HCT116 (cell line): ENCODE results near the gene CA10.

Source experiments
- EZH2 ChIP-seq: fragments of 200-600 bp; sonication (generic); IDR thresholded peaks from 2 replicates; pipeline ENCODE4 v1.6.1; 2017; ENCODE audit warnings: antibody characterized with exemption, mixed run types
- FOSL1 ChIP-seq: IDR thresholded peaks from 2 replicates; pipeline ENCODE4 v1.6.1; 2012; ENCODE audit warnings: low read depth
- POLR2A ChIP-seq: IDR thresholded peaks from 2 replicates; pipeline ENCODE4 v1.7.0; 2011; ENCODE audit warnings: borderline replicate concordance; ENCODE audit not compliant: insufficient read depth, insufficient read length; ENCODE audit errors: extremely low read depth
- POLR2AphosphoS5 ChIP-seq: IDR thresholded peaks from 2 replicates; pipeline ENCODE4 v1.6.1; 2011; ENCODE audit warnings: mild to moderate bottlenecking, low read depth, low read length, moderate library complexity
- SP1 ChIP-seq: IDR thresholded peaks from 2 replicates; pipeline ENCODE4 v1.6.1; 2012; ENCODE audit warnings: low read depth
- TCF7L2 ChIP-seq: IDR thresholded peaks from 2 replicates; pipeline ENCODE4 v1.7.0; 2011; ENCODE audit warnings: borderline replicate concordance, inconsistent platforms; ENCODE audit not compliant: insufficient read depth, insufficient read length; ENCODE audit errors: extremely low read depth
- YY1 ChIP-seq: IDR thresholded peaks from 2 replicates; pipeline ENCODE4 v1.6.1; 2011; ENCODE audit warnings: low read length, low read depth, moderate library complexity, mild to moderate bottlenecking; ENCODE audit not compliant: insufficient replicate concordance; ENCODE audit errors: extremely low read depth
- TF ChIP-seq, protein P1 (sequence below), 3 experiments: fragments of 200-600 bp in 1 of 3; sonication (generic) in 1 of 3; IDR thresholded peaks in 2 of 3; conservative IDR thresholded peaks in 1 of 3; 2 replicates each; pipeline ENCODE4 v1.5.1; 2012 to 2017; ENCODE audit warnings: low read depth in 2 of 3, low read length in 2 of 3, antibody characterized with exemption in 1 of 3, borderline replicate concordance in 1 of 3, control low read depth in 1 of 3, mild to moderate bottlenecking in 1 of 3, mixed read lengths in 1 of 3, mixed run types in 1 of 3, moderate library complexity in 1 of 3; ENCODE audit not compliant: insufficient read depth in 1 of 3

DNA sequence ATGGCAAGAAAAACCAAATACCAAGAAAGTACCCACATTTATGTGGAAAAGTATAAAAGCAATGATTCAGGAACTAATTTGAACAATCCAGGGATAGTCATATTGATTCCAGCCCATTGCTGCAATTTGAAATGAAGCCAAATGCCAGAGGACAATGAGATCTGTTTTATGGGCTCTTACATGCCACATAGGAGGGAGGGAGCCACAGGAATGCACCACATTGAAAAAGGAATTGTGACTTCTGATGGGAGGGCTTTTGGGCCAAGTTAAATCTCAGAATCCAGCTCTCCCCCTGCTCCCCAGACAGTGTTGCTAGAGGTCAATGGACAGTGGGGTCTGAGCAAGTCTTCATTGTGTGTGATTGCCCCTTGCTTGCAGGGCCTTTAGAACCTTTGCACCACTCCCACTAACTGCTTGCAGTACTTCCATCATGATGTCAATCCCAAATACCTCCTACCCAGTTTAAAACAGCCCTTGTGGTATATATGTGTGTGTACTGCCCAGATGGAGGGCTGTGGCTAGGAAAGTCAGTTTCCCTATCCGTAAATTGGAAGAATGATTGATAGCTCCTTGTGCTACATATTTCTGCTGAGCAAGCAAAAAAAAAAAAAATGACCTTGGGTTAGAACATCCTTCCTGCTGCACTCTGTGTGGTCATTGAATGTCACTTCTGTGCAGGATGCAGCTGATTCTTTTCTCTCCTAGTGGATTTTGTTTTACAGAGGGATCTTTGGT lies 491.4 kb downstream of the CA10 start:
- TF ChIP-seq, protein P1, sequence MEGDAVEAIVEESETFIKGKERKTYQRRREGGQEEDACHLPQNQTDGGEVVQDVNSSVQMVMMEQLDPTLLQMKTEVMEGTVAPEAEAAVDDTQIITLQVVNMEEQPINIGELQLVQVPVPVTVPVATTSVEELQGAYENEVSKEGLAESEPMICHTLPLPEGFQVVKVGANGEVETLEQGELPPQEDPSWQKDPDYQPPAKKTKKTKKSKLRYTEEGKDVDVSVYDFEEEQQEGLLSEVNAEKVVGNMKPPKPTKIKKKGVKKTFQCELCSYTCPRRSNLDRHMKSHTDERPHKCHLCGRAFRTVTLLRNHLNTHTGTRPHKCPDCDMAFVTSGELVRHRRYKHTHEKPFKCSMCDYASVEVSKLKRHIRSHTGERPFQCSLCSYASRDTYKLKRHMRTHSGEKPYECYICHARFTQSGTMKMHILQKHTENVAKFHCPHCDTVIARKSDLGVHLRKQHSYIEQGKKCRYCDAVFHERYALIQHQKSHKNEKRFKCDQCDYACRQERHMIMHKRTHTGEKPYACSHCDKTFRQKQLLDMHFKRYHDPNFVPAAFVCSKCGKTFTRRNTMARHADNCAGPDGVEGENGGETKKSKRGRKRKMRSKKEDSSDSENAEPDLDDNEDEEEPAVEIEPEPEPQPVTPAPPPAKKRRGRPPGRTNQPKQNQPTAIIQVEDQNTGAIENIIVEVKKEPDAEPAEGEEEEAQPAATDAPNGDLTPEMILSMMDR (IDR thresholded peaks at IDR 0.05 in 2 of 3, conservative IDR thresholded peaks at IDR 0.05 in 1 of 3; ENCODE audit: borderline replicate concordance in 1 of 3, insufficient read depth in 1 of 3, low read depth in 2 of 3, low read length in 2 of 3): no peak
- TF ChIP-seq SP1 (no peak), POLR2AphosphoS5 (no peak), EZH2 (no peak), POLR2A (no peak), YY1 (no peak), TCF7L2 (no peak), FOSL1 (no peak)
